HepG2 (cell line): Measurements from ENCODE around the gene ALDH3B1. TPM values are rescaled to one million over a fixed set of nuclear protein-coding genes. Genes with fewer than 3 reads are reported as not detected.

ENCODE experiments used
- ATAC-seq: fragments of 200-7000 bp; cut with Tn5 transposase; 3 replicates; pipeline ENCODE4 v1.9.1; 2020; ENCODE audit warnings: mild to moderate bottlenecking, moderate library complexity
- BruUV-seq: library from RNA; stranded (reverse); fragments of 400-500 nt; replicated peaks from 2 replicates; lab custom pipeline; 2021; lab: Mats Ljungman, UMichigan
- CTCF ChIA-PET: fragments of 300-600 bp; formaldehyde crosslinking; extraction: SDS; loops from one replicate; lab custom pipeline; 2021; ENCODE audit warnings: low total read pairs, inconsistent platforms, low intra/inter-chr PET ratio; lab: Yijun Ruan, JAX
- POLR2A ChIA-PET: fragments of 350-600 bp; sonication (Branson Sonifier 250); formaldehyde crosslinking; loops from one replicate; lab custom pipeline; 2020; ENCODE audit warnings: antibody characterized with exemption, inconsistent platforms; lab: Yijun Ruan, JAX
- DNase-seq: peaks from one replicate; pipeline ENCODE4 v3.0.0-alpha.2; 2015; ENCODE audit warnings: low spot score
- FAIRE-seq: peaks from 3 replicates; lab custom pipeline; 2011; peaks lifted over from hg19 to GRCh38; lab: Jason Lieb, UNC
- H2AFZ ChIP-seq: one replicate; pipeline ENCODE4 v1.6.1; 2011; ENCODE audit warnings: low read length, inconsistent platforms
- H3K27ac ChIP-seq: fragments of 300-600 bp; 3 replicates; pipeline ENCODE4 v1.8.0; 2011; ENCODE audit warnings: mixed run types, mild to moderate bottlenecking, mixed read lengths, low read length, inconsistent platforms; ENCODE audit not compliant: insufficient read depth; ENCODE audit errors: extremely low read length
- H3K27me3 ChIP-seq, 2 experiments: fragments of 200-600 bp in 1 of 2; 2 replicates in 1 of 2; 3 replicates in 1 of 2; pipeline versions ENCODE4 v1.6.0 to v1.8.0; 2011; ENCODE audit warnings: low read length in 2 of 2, mild to moderate bottlenecking in 2 of 2, moderate library complexity in 2 of 2, inconsistent platforms in 1 of 2; ENCODE audit not compliant: insufficient read depth in 2 of 2, control insufficient read depth in 1 of 2
- H3K36me3 ChIP-seq, 2 experiments: fragments of 200-600 bp in 1 of 2; replicated peaks in 1 of 2; 2 replicates in 1 of 2; 3 replicates in 1 of 2; pipeline versions ENCODE4 v1.5.1 to v1.8.0; 2011; ENCODE audit warnings: low read length in 2 of 2, inconsistent platforms in 1 of 2; ENCODE audit not compliant: insufficient read depth in 2 of 2, control insufficient read depth in 1 of 2
- H3K4me1 ChIP-seq: 2 replicates; pipeline ENCODE4 v1.5.1; 2012; ENCODE audit warnings: low read length, inconsistent platforms; ENCODE audit not compliant: insufficient read depth
- H3K4me2 ChIP-seq: 2 replicates; pipeline ENCODE4 v1.6.0; 2011; ENCODE audit warnings: low read depth, low read length, inconsistent platforms
- H3K4me3 ChIP-seq, 3 experiments: fragments of 200-600 bp in 1 of 3; sonication (generic), shearing (Covaris generic) in 1 of 3; replicated peaks in 1 of 3; 2 replicates each; pipeline ENCODE4 v1.5.1; 2011 to 2016; ENCODE audit warnings: low read length in 3 of 3, inconsistent platforms in 2 of 3, low read depth in 2 of 3, mild to moderate bottlenecking in 2 of 3, control low read depth in 1 of 3, mixed read lengths in 1 of 3; ENCODE audit not compliant: insufficient read depth in 1 of 3
- H3K79me2 ChIP-seq: one replicate; pipeline ENCODE4 v1.6.1; 2011; ENCODE audit warnings: low read length, inconsistent platforms; ENCODE audit not compliant: insufficient read depth
- H3K9ac ChIP-seq: 2 replicates; pipeline ENCODE4 v1.6.0; 2011; ENCODE audit warnings: mild to moderate bottlenecking, low read depth, low read length, inconsistent platforms; ENCODE audit not compliant: insufficient read depth
- H3K9me3 ChIP-seq: 2 replicates; pipeline ENCODE4 v1.5.1; 2012; ENCODE audit warnings: mild to moderate bottlenecking, low read length
- H4K20me1 ChIP-seq: 2 replicates; pipeline ENCODE4 v1.6.0; 2011; ENCODE audit warnings: inconsistent platforms, mild to moderate bottlenecking, low read length, moderate library complexity; ENCODE audit not compliant: insufficient read depth
- CBX1 ChIP-seq: IDR thresholded peaks from one replicate; pipeline ENCODE4 v1.6.1; 2016; ENCODE audit warnings: antibody characterized with exemption, low read depth
- HNRNPUL1 ChIP-seq: fragments of 200-400 bp; formaldehyde crosslinking; IDR thresholded peaks from 2 replicates; pipeline ENCODE4 v1.6.1; 2017; ENCODE audit warnings: low read depth, mild to moderate bottlenecking, low read length, moderate library complexity
- NFKB2 ChIP-seq: sonication (generic); formaldehyde crosslinking; IDR thresholded peaks from 2 replicates; pipeline ENCODE4 v1.4.0; 2020; ENCODE audit warnings: missing genetic modification reagents, borderline replicate concordance
- POLR2A ChIP-seq, 2 experiments: IDR thresholded peaks; 2 replicates each; pipeline ENCODE4 v1.6.1; 2011; ENCODE audit warnings: low read depth in 2 of 2, low read length in 2 of 2, mild to moderate bottlenecking in 1 of 2, moderate library complexity in 1 of 2; ENCODE audit not compliant: insufficient read depth in 1 of 2
- RBFOX2 ChIP-seq: fragments of 200-400 bp; formaldehyde crosslinking; IDR thresholded peaks from 2 replicates; pipeline ENCODE4 v1.6.1; 2017; ENCODE audit warnings: low read depth, mild to moderate bottlenecking, low read length
- TBX2 ChIP-seq: sonication (generic); formaldehyde crosslinking; IDR thresholded peaks from 2 replicates; pipeline ENCODE4 v1.5.0; 2020; ENCODE audit warnings: missing genetic modification reagents, mild to moderate bottlenecking, borderline replicate concordance
- WGBS: methylation state at CpG from one replicate; pipeline ENCODE4 v1.1.6; 2017; ENCODE audit warnings: low lambda C conversion rate; 5-methylcytosine and 5-hydroxymethylcytosine counted together
- in situ Hi-C: cut with HindIII; loops from 2 replicates; pipeline ENCODE4 v1.10.0; 2017; ENCODE audit warnings: low pct_unique_long_range_greater_than_20kb; ENCODE audit not compliant: extremely low pct_ligation_motif_present
- intact Hi-C: fragments of 100-400 bp; cut with micrococcal nuclease; formaldehyde crosslinking; loops from one replicate; pipeline ENCODE4 v1.10.0; 2022; ENCODE audit not compliant: unreplicated experiment
- polyA plus RNA-seq, 8 experiments: library from polyadenylated mRNA; depleted of rRNA in 3 of 8; stranded (reverse) in 7 of 8; unstranded in 1 of 8; fragments of >200 nt; fragmentation: Illumina TruSeq in 4 of 8; extraction: Trizol in 4 of 8; gene quantifications; 2 replicates each; pipeline versions ENCODE4 v1.2.1 to v1.2.3, GENCODE V29; 2011 to 2016; ENCODE audit warnings: low read depth in 4 of 8, missing spikeins in 1 of 8, mixed read lengths in 1 of 8; ENCODE audit not compliant: insufficient read depth in 1 of 8
- total RNA-seq, 5 experiments: library from RNA; depleted of rRNA; stranded (reverse); fragments of >200 nt; fragmentation: Illumina TruSeq; extraction: Trizol; gene quantifications; 2 replicates each; pipeline ENCODE4 v1.2.3, GENCODE V29; 2016; ENCODE audit warnings: low read depth in 1 of 5
- TF ChIP-seq, protein P1 (sequence below): sonication (generic); formaldehyde crosslinking; IDR thresholded peaks from 2 replicates; pipeline ENCODE4 v1.4.0; 2020; ENCODE audit warnings: missing genetic modification reagents, borderline replicate concordance
- TF ChIP-seq, protein P2 (sequence below): sonication (generic); formaldehyde crosslinking; IDR thresholded peaks from 2 replicates; pipeline ENCODE4 v1.9.0; 2021; ENCODE audit warnings: missing genetic modification reagents, borderline replicate concordance

ALDH3B1 gene
- total and polyA plus RNA-seq, 2 of the 13 experiments (the other 11 are each of a cell fraction or from before 2014, with no cell fraction given) = 4.0 to 6.7 TPM

DNA sequence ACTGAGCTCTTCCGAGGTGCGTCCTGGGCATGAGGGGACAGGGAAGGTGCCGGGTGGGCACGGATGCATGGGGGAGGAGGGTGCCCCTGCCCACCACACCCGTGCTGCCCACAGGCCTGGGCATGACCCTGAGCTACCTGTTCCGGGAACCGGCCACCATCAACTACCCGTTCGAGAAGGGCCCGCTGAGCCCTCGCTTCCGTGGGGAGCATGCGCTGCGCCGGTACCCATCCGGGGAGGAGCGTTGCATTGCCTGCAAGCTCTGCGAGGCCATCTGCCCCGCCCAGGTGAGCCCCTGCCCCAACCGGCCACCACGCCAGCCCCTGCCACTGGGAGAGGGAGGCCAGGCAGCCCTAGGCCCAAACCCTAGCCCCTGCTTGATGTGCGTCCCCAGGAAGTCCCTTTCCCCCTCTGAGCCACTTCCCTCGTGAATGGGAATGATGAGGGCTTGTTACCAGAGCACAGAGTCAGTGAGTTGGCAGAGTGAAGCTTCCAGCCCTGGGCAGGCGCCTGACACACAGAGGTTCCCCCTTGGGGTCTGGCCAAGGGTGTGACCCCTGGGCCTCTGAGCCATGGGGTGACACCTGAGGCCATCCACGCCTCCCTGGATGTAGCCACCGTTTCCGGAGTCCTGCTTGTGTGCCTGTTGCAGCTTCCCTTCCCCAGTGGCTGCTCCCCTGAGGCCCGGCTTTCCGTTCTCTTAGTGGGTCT is 23.0 kb downstream of the ALDH3B1 start:
- FAIRE-seq (no peak), ATAC-seq (no peak), DNase-seq (no peak)
- Histone ChIP-seq H3K4me3 (no peak overlapping the region), H3K27me3 (no peaks in the 10 kb centered on the region; a peak in 1 of 5 replicates), H3K9ac (no peak overlapping the region), H4K20me1 (no peaks in the 10 kb centered on the region), H3K27ac (no peak overlapping the region), H3K4me2 (no peak overlapping the region), H3K36me3 (peaks cover 8 to 13% of the 10 kb centered on the region in 2 experiments; a peak in 3 of 5 replicates), H3K79me2 (peaks cover 26% of the 10 kb centered on the region), H3K9me3 (no peaks in the 10 kb centered on the region), H3K4me1 (peaks cover 48% of the 10 kb centered on the region), H2AFZ (no peak overlapping the region)
- intact Hi-C loops (no loop called here), in situ Hi-C loops (no loop called here)
- CTCF ChIA-PET = no interaction called here
- BruUV-seq = no TSS peak
- POLR2A ChIA-PET = no interaction called here
- 98% methylated on average over 20 of the region's 29 CpGs for WGBS
- TF ChIP-seq HNRNPUL1 = no peak
- TF ChIP-seq RBFOX2 = peak; percentile 58
- TF ChIP-seq, protein P1, sequence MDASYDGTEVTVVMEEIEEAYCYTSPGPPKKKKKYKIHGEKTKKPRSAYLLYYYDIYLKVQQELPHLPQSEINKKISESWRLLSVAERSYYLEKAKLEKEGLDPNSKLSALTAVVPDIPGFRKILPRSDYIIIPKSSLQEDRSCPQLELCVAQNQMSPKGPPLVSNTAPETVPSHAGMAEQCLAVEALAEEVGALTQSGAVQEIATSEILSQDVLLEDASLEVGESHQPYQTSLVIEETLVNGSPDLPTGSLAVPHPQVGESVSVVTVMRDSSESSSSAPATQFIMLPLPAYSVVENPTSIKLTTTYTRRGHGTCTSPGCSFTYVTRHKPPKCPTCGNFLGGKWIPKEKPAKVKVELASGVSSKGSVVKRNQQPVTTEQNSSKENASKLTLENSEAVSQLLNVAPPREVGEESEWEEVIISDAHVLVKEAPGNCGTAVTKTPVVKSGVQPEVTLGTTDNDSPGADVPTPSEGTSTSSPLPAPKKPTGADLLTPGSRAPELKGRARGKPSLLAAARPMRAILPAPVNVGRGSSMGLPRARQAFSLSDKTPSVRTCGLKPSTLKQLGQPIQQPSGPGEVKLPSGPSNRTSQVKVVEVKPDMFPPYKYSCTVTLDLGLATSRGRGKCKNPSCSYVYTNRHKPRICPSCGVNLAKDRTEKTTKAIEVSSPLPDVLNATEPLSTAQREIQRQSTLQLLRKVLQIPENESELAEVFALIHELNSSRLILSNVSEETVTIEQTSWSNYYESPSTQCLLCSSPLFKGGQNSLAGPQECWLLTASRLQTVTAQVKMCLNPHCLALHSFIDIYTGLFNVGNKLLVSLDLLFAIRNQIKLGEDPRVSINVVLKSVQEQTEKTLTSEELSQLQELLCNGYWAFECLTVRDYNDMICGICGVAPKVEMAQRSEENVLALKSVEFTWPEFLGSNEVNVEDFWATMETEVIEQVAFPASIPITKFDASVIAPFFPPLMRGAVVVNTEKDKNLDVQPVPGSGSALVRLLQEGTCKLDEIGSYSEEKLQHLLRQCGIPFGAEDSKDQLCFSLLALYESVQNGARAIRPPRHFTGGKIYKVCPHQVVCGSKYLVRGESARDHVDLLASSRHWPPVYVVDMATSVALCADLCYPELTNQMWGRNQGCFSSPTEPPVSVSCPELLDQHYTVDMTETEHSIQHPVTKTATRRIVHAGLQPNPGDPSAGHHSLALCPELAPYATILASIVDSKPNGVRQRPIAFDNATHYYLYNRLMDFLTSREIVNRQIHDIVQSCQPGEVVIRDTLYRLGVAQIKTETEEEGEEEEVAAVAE (CRISPR knock-in tag) = no peak
- no peak for TF ChIP-seq POLR2A (IDR thresholded peaks at IDR 0.05; ENCODE audit: insufficient read depth in 1 of 2, low read depth in 2 of 2, low read length in 2 of 2)
- TF ChIP-seq CBX1 = no peak
- TF ChIP-seq NFKB2 = no peak
- TF ChIP-seq, protein P2, sequence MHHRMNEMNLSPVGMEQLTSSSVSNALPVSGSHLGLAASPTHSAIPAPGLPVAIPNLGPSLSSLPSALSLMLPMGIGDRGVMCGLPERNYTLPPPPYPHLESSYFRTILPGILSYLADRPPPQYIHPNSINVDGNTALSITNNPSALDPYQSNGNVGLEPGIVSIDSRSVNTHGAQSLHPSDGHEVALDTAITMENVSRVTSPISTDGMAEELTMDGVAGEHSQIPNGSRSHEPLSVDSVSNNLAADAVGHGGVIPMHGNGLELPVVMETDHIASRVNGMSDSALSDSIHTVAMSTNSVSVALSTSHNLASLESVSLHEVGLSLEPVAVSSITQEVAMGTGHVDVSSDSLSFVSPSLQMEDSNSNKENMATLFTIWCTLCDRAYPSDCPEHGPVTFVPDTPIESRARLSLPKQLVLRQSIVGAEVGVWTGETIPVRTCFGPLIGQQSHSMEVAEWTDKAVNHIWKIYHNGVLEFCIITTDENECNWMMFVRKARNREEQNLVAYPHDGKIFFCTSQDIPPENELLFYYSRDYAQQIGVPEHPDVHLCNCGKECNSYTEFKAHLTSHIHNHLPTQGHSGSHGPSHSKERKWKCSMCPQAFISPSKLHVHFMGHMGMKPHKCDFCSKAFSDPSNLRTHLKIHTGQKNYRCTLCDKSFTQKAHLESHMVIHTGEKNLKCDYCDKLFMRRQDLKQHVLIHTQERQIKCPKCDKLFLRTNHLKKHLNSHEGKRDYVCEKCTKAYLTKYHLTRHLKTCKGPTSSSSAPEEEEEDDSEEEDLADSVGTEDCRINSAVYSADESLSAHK (CRISPR knock-in tag) = no peak
- no peak for TF ChIP-seq TBX2
